PC-3 (cell line): ENCODE results near the gene AGBL1.
"Not testable (repeated sequence)": the region's sequence is repeated elsewhere in the genome, so short reads cannot be mapped to it uniquely, and the experiment has no call there.

Source experiments
- EZH2 ChIP-seq: fragments of 300-600 bp; sonication (generic); IDR thresholded peaks from one replicate; pipeline ENCODE4 v1.6.1; 2017; ENCODE audit warnings: antibody characterized with exemption, mild to moderate bottlenecking, low read length; ENCODE audit not compliant: unreplicated experiment
- EZH2phosphoT487 ChIP-seq: fragments of 300-600 bp; sonication (generic); IDR thresholded peaks from 2 replicates; pipeline ENCODE4 v1.6.1; 2018; ENCODE audit warnings: mild to moderate bottlenecking, antibody characterized with exemption, low read length, borderline replicate concordance
- TF ChIP-seq, protein P1 (sequence below): fragments of 300-600 bp; sonication (generic); conservative IDR thresholded peaks from 2 replicates; pipeline ENCODE4 v1.5.1; 2017; ENCODE audit warnings: antibody characterized with exemption, low read depth, mild to moderate bottlenecking, low read length

DNA sequence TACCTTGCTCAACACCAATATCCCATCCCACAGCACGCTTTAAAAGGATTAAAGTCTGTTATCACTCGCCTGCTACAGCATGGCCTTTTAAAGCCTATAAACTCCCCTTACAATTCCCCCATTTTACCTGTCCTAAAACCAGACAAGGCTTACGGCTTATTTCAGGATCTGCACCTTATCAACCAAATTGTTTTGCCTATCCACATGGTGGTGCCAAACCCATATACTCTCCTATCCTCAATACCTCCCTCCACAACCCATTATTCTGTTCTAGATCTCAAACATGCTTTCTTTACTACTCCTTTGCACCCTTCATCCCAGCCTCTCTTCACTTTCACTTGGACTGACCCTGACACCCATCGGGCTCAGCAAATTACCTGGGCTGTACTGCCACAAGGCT lies 962.9 kb downstream of the AGBL1 start:
- TF ChIP-seq, protein P1, sequence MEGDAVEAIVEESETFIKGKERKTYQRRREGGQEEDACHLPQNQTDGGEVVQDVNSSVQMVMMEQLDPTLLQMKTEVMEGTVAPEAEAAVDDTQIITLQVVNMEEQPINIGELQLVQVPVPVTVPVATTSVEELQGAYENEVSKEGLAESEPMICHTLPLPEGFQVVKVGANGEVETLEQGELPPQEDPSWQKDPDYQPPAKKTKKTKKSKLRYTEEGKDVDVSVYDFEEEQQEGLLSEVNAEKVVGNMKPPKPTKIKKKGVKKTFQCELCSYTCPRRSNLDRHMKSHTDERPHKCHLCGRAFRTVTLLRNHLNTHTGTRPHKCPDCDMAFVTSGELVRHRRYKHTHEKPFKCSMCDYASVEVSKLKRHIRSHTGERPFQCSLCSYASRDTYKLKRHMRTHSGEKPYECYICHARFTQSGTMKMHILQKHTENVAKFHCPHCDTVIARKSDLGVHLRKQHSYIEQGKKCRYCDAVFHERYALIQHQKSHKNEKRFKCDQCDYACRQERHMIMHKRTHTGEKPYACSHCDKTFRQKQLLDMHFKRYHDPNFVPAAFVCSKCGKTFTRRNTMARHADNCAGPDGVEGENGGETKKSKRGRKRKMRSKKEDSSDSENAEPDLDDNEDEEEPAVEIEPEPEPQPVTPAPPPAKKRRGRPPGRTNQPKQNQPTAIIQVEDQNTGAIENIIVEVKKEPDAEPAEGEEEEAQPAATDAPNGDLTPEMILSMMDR, result not testable (repeated sequence)
- not testable (repeated sequence) for TF ChIP-seq EZH2phosphoT487, EZH2
